ENCODE measurements around the gene JAG1.

JAG1 gene

GRCh38 chr20:10673842-10674683 is at the start of gene JAG1:
Gene JAG1, minus strand, starts transcription at chr20:10673999. Its CDS starts 469 bp downstream, at chr20:10673530.
- peak; percentile 86 for FAIRE-seq

GRCh38 chr20:10721976-10722375 is 48.2 kb upstream of the JAG1 start:
- FAIRE-seq (no peak), DNase-seq (ENCODE audit: low spot score) (no peak)

More at GRCh38 chr20:10673842-10674683, at the start of gene JAG1:
- DNase-seq (ENCODE audit: low spot score), result peak; percentile 97

- no peak for FAIRE-seq
- no peak for DNase-seq (ENCODE audit: low spot score)
These were observed 47.5 kb upstream of the JAG1 start for GRCh38 chr20:10721137-10721896.

- DNase-seq (ENCODE audit: low spot score), result no peak
- no peak for FAIRE-seq
These were observed 46.8 kb upstream of the JAG1 start for GRCh38 chr20:10720565-10720964.

- DNase-seq (ENCODE audit: low spot score), result no peak
- FAIRE-seq, result no peak
These were observed 46.1 kb upstream of the JAG1 start for GRCh38 chr20:10719740-10720385.

GRCh38 chr20:10718661-10719060 is 44.9 kb upstream of the JAG1 start:
- DNase-seq (ENCODE audit: low spot score), result no peak
- no peak for FAIRE-seq

- DNase-seq (ENCODE audit: low spot score), result no peak
- FAIRE-seq, result no peak
These were observed 43.1 kb upstream of the JAG1 start for GRCh38 chr20:10716855-10717254.

- FAIRE-seq (no peak), DNase-seq (ENCODE audit: low spot score) (peak; percentile 52)
These were observed 41.2 kb upstream of the JAG1 start for GRCh38 chr20:10715035-10715434.

GRCh38 chr20:10714236-10714975 is 40.6 kb upstream of the JAG1 start:
- DNase-seq (ENCODE audit: low spot score), result no peak
- FAIRE-seq, result no peak

GRCh38 chr20:10713161-10713560 is 39.4 kb upstream of the JAG1 start:
- FAIRE-seq, result no peak
- DNase-seq (ENCODE audit: low spot score), result no peak

- FAIRE-seq (no peak), DNase-seq (ENCODE audit: low spot score) (no peak)
These were observed 38.2 kb upstream of the JAG1 start for GRCh38 chr20:10711903-10712451.

- peak; percentile 52 for FAIRE-seq
- DNase-seq (ENCODE audit: low spot score), result no peak
These were observed 37.4 kb upstream of the JAG1 start for GRCh38 chr20:10710991-10711775.

GRCh38 chr20:10709916-10710315 is 36.1 kb upstream of the JAG1 start:
- FAIRE-seq (no peak), DNase-seq (ENCODE audit: low spot score) (no peak)

GRCh38 chr20:10708351-10709185 is 34.8 kb upstream of the JAG1 start:
- DNase-seq (ENCODE audit: low spot score), result no peak
- no peak for FAIRE-seq

GRCh38 chr20:10707791-10708190 is 34.0 kb upstream of the JAG1 start:
- DNase-seq (ENCODE audit: low spot score) (no peak), FAIRE-seq (no peak)

GRCh38 chr20:10707068-10707467 is 33.3 kb upstream of the JAG1 start:
- DNase-seq (ENCODE audit: low spot score), result no peak
- no peak for FAIRE-seq

GRCh38 chr20:10706460-10706811 is 32.6 kb upstream of the JAG1 start:
- FAIRE-seq (no peak), DNase-seq (ENCODE audit: low spot score) (no peak)

- DNase-seq (ENCODE audit: low spot score) (peak; percentile 78), FAIRE-seq (peak; percentile 62)
These were observed 32.1 kb upstream of the JAG1 start for GRCh38 chr20:10705801-10706459.

- FAIRE-seq, result no peak
- DNase-seq (ENCODE audit: low spot score), result no peak
These were observed 27.8 kb upstream of the JAG1 start for GRCh38 chr20:10701607-10702006.
